H1 (cell line): Measurements from ENCODE around the gene LGALS16. TPM values are rescaled to one million over a fixed set of nuclear protein-coding genes. Genes with fewer than 3 reads are reported as not detected.

ENCODE experiments used
- CTCF ChIA-PET: fragments of 300-600 bp; sonication (Branson Sonifier 250); formaldehyde crosslinking; loops from one replicate; lab custom pipeline; 2021; ENCODE audit not compliant: partially characterized antibody; lab: Charles Lee
- POLR2A ChIA-PET: fragments of 300-600 bp; sonication (Branson Sonifier 250); formaldehyde crosslinking; loops from one replicate; lab custom pipeline; 2021; ENCODE audit warnings: inconsistent platforms; ENCODE audit not compliant: partially characterized antibody; lab: Charles Lee
- DNase-seq, 2 experiments: peaks; one replicate each; pipeline versions ENCODE4 v3.0.0 to v3.0.0-alpha.2; 2010 to 2022; ENCODE audit warnings: low spot score in 2 of 2, low read depth in 1 of 2, mixed read lengths in 1 of 2
- FAIRE-seq: peaks from 2 replicates; lab custom pipeline; 2011; peaks lifted over from hg19 to GRCh38; lab: Jason Lieb, UNC
- H2AFZ ChIP-seq: 2 replicates; pipeline ENCODE4 v1.8.1; 2012; ENCODE audit warnings: low read length, inconsistent platforms
- H2AK5ac ChIP-seq: 2 replicates; pipeline ENCODE4 v1.6.1; 2013; ENCODE audit warnings: low read depth, low read length
- H2BK120ac ChIP-seq: replicated peaks from 2 replicates; pipeline ENCODE3; 2013; ENCODE audit warnings: low read depth, low read length, inconsistent platforms
- H2BK12ac ChIP-seq: 2 replicates; pipeline ENCODE4 v1.6.1; 2013; ENCODE audit warnings: low read depth, low read length
- H2BK15ac ChIP-seq: 2 replicates; pipeline ENCODE4 v1.6.1; 2013; ENCODE audit warnings: low read length
- H2BK20ac ChIP-seq: 2 replicates; pipeline ENCODE4 v1.6.1; 2013; ENCODE audit warnings: low read length
- H2BK5ac ChIP-seq: 2 replicates; pipeline ENCODE4 v1.6.1; 2013; ENCODE audit warnings: low read depth, low read length
- H3K14ac ChIP-seq: 2 replicates; pipeline ENCODE4 v1.6.1; 2013; ENCODE audit warnings: inconsistent platforms; ENCODE audit not compliant: insufficient read length
- H3K18ac ChIP-seq: 2 replicates; pipeline ENCODE4 v1.6.1; 2013; ENCODE audit warnings: low read length; ENCODE audit errors: extremely low read depth
- H3K23ac ChIP-seq: 2 replicates; pipeline ENCODE4 v1.6.1; 2013; ENCODE audit warnings: inconsistent platforms; ENCODE audit not compliant: insufficient read length
- H3K23me2 ChIP-seq: 2 replicates; pipeline ENCODE4 v1.6.1; 2013; ENCODE audit warnings: low read depth, low read length
- H3K27ac ChIP-seq: 2 replicates; pipeline ENCODE4 v1.6.1; 2011; ENCODE audit warnings: low read depth, low read length, inconsistent platforms
- H3K27me3 ChIP-seq, 4 experiments: replicated peaks in 1 of 4; 1 replicate in 1 of 4; 2 replicates in 3 of 4; pipeline versions ENCODE4 v1.6.1 to v1.8.1; 2011 to 2013; ENCODE audit warnings: low read length in 3 of 4, mild to moderate bottlenecking in 3 of 4, inconsistent platforms in 2 of 4, mixed read lengths in 2 of 4, moderate library complexity in 1 of 4; ENCODE audit not compliant: control insufficient read depth in 3 of 4, insufficient read depth in 3 of 4; ENCODE audit errors: extremely low read depth in 1 of 4
- H3K36me3 ChIP-seq, 4 experiments: 2 replicates each; pipeline versions ENCODE4 v1.6.1 to v1.8.1; 2011 to 2013; ENCODE audit warnings: mild to moderate bottlenecking in 4 of 4, low read length in 3 of 4, moderate library complexity in 2 of 4, control low read depth in 1 of 4, inconsistent platforms in 1 of 4; ENCODE audit not compliant: insufficient read depth in 4 of 4, control insufficient read depth in 2 of 4
- H3K4ac ChIP-seq: replicated peaks from 2 replicates; pipeline ENCODE3; 2013; ENCODE audit warnings: low read length, low read depth, mixed read lengths, inconsistent platforms; ENCODE audit not compliant: insufficient read length
- H3K4me1 ChIP-seq, 4 experiments: replicated peaks in 1 of 4; 1 replicate in 1 of 4; 2 replicates in 3 of 4; pipeline versions ENCODE4 v1.6.1 to v1.8.1; 2011 to 2013; ENCODE audit warnings: low read length in 3 of 4, inconsistent platforms in 2 of 4, mixed read lengths in 1 of 4; ENCODE audit not compliant: insufficient read depth in 4 of 4, control insufficient read depth in 3 of 4
- H3K4me2 ChIP-seq, 2 experiments: 2 replicates each; pipeline versions ENCODE4 v1.6.1 to v1.8.1; 2011 to 2013; ENCODE audit warnings: low read depth in 2 of 2, low read length in 2 of 2, control low read depth in 1 of 2, inconsistent platforms in 1 of 2, mild to moderate bottlenecking in 1 of 2; ENCODE audit not compliant: insufficient read depth in 1 of 2
- H3K4me3 ChIP-seq, 4 experiments: fragments of 200-600, 300-600 bp in 1 of 4; sonication (generic), shearing (Covaris generic), sonication (Bioruptor Twin) in 1 of 4; 2 replicates each; pipeline versions ENCODE4 v1.5.1 to v1.8.1; 2011 to 2016; ENCODE audit warnings: low read length in 4 of 4, low read depth in 3 of 4, control low read depth in 2 of 4, inconsistent platforms in 2 of 4, mild to moderate bottlenecking in 2 of 4, mixed read lengths in 1 of 4, moderate library complexity in 1 of 4; ENCODE audit not compliant: insufficient read depth in 2 of 4; ENCODE audit errors: extremely low read depth in 1 of 4
- H3K56ac ChIP-seq: replicated peaks from 2 replicates; pipeline ENCODE3; 2013; ENCODE audit warnings: low read depth, mild to moderate bottlenecking, mixed read lengths, low read length, inconsistent platforms; ENCODE audit not compliant: insufficient read length
- H3K79me1 ChIP-seq: 2 replicates; pipeline ENCODE4 v1.6.1; 2013; ENCODE audit warnings: low read depth, low read length, control low read depth
- H3K79me2 ChIP-seq, 2 experiments: 2 replicates each; pipeline versions ENCODE4 v1.6.1 to v1.8.1; 2012 to 2013; ENCODE audit warnings: low read length in 2 of 2, mild to moderate bottlenecking in 2 of 2, inconsistent platforms in 1 of 2; ENCODE audit not compliant: insufficient read depth in 2 of 2, control insufficient read depth in 1 of 2
- H3K9ac ChIP-seq, 4 experiments: replicated peaks in 1 of 4; 1 replicate in 1 of 4; 2 replicates in 3 of 4; pipeline versions ENCODE4 v1.6.1 to v1.8.1; 2011 to 2013; ENCODE audit warnings: low read depth in 3 of 4, low read length in 3 of 4, control low read depth in 2 of 4, mild to moderate bottlenecking in 2 of 4, moderate library complexity in 2 of 4, inconsistent platforms in 1 of 4; ENCODE audit errors: extremely low read depth in 1 of 4
- H3K9me3 ChIP-seq, 2 experiments: 2 replicates each; pipeline versions ENCODE4 v1.6.1 to v1.8.1; 2012 to 2013; ENCODE audit warnings: mild to moderate bottlenecking in 2 of 2, moderate library complexity in 2 of 2, control low read depth in 1 of 2, inconsistent platforms in 1 of 2, low read depth in 1 of 2, low read length in 1 of 2, mixed read lengths in 1 of 2; ENCODE audit not compliant: insufficient read depth in 2 of 2
- H4K20me1 ChIP-seq, 2 experiments: replicated peaks in 1 of 2; 2 replicates each; pipeline versions ENCODE3 to v1.8.1; 2011 to 2013; ENCODE audit warnings: inconsistent platforms in 2 of 2, low read length in 2 of 2, mild to moderate bottlenecking in 1 of 2; ENCODE audit not compliant: insufficient read depth in 2 of 2, control insufficient read depth in 1 of 2
- H4K5ac ChIP-seq: 2 replicates; pipeline ENCODE4 v1.6.1; 2013; ENCODE audit warnings: low read length, low read depth, mixed read lengths, inconsistent platforms; ENCODE audit not compliant: insufficient read length
- H4K8ac ChIP-seq: 2 replicates; pipeline ENCODE4 v1.8.0; 2013; ENCODE audit warnings: mild to moderate bottlenecking, moderate library complexity, low read length, inconsistent platforms; ENCODE audit not compliant: insufficient read depth; ENCODE audit errors: extremely low read depth
- H4K91ac ChIP-seq: replicated peaks from 2 replicates; pipeline ENCODE3; 2013; ENCODE audit warnings: low read length, mixed read lengths, inconsistent platforms; ENCODE audit not compliant: insufficient read length
- NANOG ChIP-seq: IDR thresholded peaks from 2 replicates; pipeline ENCODE4 v1.6.1; 2011; ENCODE audit warnings: low read length, low read depth, mild to moderate bottlenecking, inconsistent platforms; ENCODE audit not compliant: insufficient read depth, poor library complexity, severe bottlenecking
- whole genome bisulfite sequencing, 2 experiments: shearing (Covaris generic) in 1 of 2; methylation state at CpG; one replicate each; pipeline versions ENCODE4 v1.1.6 to v1.1.7; 2013 to 2015; ENCODE audit warnings: low lambda C conversion rate in 2 of 2, mixed read lengths in 2 of 2, inconsistent platforms in 1 of 2, low coverage in 1 of 2, missing lambda C conversion rate in 1 of 2; ENCODE audit not compliant: insufficient replicate concordance in 2 of 2, insufficient coverage in 1 of 2, insufficient read length in 1 of 2; ENCODE audit errors: extremely low coverage in 1 of 2, missing lambda C conversion rate in 1 of 2; 5-methylcytosine and 5-hydroxymethylcytosine counted together
- polyA plus RNA-seq, 7 experiments: library from polyadenylated mRNA; depleted of rRNA in 3 of 7; stranded (reverse) in 5 of 7; unstranded in 2 of 7; fragments of >200 nt in 5 of 7; fragments of 200-250 nt in 2 of 7; gene quantifications; 1 replicate in 5 of 7; 2 replicates in 1 of 7; 4 replicates in 1 of 7; pipeline versions ENCODE4 v1.2.1 to v1.2.3, GENCODE V29; 2011 to 2013; ENCODE audit warnings: missing spikeins in 2 of 7, mixed read lengths in 2 of 7
- total RNA-seq: library from RNA; stranded (reverse); fragmentation: NEBNext Ultra II Directional; extraction: Animal tissue kit (Norgen Biotek cat#: 25700); gene quantifications from 2 replicates; pipeline ENCODE4 v1.2.1, GENCODE V29; 2021

Gene LGALS16
- total and polyA plus RNA-seq, 2 of the 8 experiments (the other 6 are each of a cell fraction or from before 2014, with no cell fraction given) = not detected

- no peak overlapping the region for H3K56ac ChIP-seq
- FAIRE-seq (no peak), DNase-seq (no peak)
- H3K27me3 ChIP-seq = no peaks in the 10 kb centered on the region
- no peak overlapping the region for H2BK15ac ChIP-seq
- H3K79me1 ChIP-seq = no peaks in the 10 kb centered on the region
- no peak overlapping the region for H2BK5ac ChIP-seq
- CTCF ChIA-PET = interaction anchor here (0.7 kb wide), 1 partner anchor 1245 kb away, joined by 3 read pairs; no protein-coding TSS in a partner anchor
- no peak overlapping the region for H3K4me3 ChIP-seq
- H3K4me1 ChIP-seq = no peaks in the 10 kb centered on the region
- no peak overlapping the region for H3K14ac ChIP-seq
- H2AFZ ChIP-seq = no peak overlapping the region
- no peaks in the 10 kb centered on the region for H3K23me2 ChIP-seq
- no peaks in the 10 kb centered on the region for H3K79me2 ChIP-seq
- H2AK5ac ChIP-seq = no peak overlapping the region
- no peaks in the 10 kb centered on the region for H4K20me1 ChIP-seq
- no peaks in the 10 kb centered on the region for H3K9me3 ChIP-seq
- H3K36me3 ChIP-seq = no peaks in the 10 kb centered on the region
- no peak overlapping the region for H3K27ac ChIP-seq
- TF ChIP-seq NANOG = no peak
- no peak overlapping the region for H4K91ac ChIP-seq
- no peak overlapping the region for H3K4ac ChIP-seq
- no peak overlapping the region for H2BK120ac ChIP-seq
- POLR2A ChIA-PET = interaction anchor here (0.6 kb wide), 1 partner anchor 956 kb away, joined by 3 read pairs; no protein-coding TSS in a partner anchor
- no peak overlapping the region for H3K9ac ChIP-seq
- no peak overlapping the region for H4K5ac ChIP-seq
- no peak overlapping the region for H3K4me2 ChIP-seq
- H3K23ac ChIP-seq = no peak overlapping the region
- no peak overlapping the region for H3K18ac ChIP-seq
- 90% methylated on average over 8 of the region's 8 CpGs; no CpG with 5 or more reads in 1 of the 2 experiments for WGBS, 2 experiments
- no peak overlapping the region for H4K8ac ChIP-seq
- no peak overlapping the region for H2BK12ac ChIP-seq
- no peak overlapping the region for H2BK20ac ChIP-seq
These were observed 50.0 kb downstream of the LGALS16 start for GRCh38 chr19:39705578-39706188.
